GM19023 (cell line): ENCODE measurements around the gene ABI2.
"Not testable (repeated sequence)": the region's sequence is repeated elsewhere in the genome, so short reads cannot be mapped to it uniquely, and the experiment has no call there.

ENCODE experiments used
- ATAC-seq: cut with Tn5 transposase; IDR thresholded peaks from one replicate; pipeline ENCODE4 v1.9.1; 2021; ENCODE audit warnings: mild to moderate bottlenecking, moderate library complexity; ENCODE audit not compliant: unreplicated experiment

The ABI2 gene

DNA sequence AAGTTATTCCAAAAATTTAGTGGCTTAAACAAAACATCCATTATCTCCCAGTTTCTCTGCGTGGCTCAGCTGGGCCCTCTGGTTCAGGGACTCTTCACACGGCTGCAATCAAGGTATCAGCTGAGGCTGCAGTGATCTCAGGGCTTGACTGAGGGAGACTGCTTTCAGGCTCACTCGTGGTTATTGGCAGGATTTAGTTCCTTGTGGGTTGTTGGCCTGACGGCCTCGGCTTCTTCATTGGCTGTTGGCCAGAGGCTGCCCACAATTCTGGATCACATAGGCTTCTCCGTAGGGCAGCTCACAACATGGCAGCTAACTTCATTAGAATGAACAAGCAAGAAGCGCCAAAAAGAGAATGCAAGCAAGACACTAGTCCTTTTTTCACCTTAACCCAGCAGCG is 90.1 kb downstream of the ABI2 start:
- ATAC-seq: no peak

DNA sequence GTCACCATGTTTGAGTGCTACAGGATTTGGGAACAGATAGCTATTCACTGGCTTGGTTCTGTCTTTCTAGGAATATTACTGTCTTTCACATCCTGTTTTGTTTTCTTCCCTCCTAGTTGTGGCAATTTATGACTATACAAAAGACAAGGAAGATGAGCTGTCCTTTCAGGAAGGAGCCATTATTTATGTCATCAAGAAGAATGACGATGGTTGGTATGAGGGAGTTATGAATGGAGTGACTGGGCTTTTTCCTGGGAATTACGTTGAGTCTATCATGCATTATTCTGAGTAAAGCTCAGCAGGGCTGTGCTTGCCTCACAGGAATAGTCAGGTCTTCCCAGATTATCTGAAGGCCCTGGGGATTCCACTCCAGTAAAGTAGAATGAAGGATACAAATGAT is 98.9 kb downstream of the ABI2 start:
- ATAC-seq: no peak

DNA sequence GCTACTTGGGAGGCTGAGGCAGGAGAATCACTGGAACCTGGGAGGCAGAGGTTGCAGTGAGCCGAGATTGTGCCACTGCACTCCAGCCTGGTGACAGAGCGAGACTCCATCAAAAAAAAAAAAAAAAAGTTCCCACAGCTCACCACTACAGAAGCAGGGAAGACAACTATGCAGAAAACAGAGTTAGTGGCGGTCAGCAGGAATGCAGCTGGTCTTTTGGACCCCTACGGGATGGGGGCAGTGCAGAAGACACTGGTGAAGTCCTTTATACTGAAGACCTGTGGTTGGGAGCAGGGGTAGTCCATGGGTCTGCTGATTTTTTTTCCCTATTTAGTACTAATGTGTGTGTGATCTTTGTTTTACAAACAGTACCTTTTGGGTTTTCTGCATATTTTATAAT is 101.4 kb downstream of the ABI2 start:
- ATAC-seq: not testable (repeated sequence)

- ATAC-seq: no peak
These were observed 103.4 kb downstream of the ABI2 start for GRCh38 chr2:203431391-203432185.

DNA sequence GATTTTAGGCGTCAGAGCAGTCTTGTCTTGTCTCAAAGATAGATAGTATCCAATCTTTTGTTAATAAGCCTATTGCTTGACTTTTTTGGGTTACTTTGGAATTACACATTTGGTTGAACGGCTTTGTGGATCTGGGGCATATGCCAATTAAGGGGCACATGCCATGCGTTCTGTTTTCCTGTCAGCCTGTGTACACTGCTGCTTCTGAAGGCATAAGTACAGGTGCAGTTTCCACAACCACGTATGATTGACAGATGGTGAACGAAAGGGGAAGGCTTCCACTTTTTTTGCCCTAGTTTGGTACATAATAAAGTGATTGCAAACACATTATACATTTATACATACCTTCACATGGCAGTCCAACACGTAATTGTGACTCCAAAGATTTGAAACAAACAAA is 104.6 kb downstream of the ABI2 start:
- ATAC-seq: no peak

DNA sequence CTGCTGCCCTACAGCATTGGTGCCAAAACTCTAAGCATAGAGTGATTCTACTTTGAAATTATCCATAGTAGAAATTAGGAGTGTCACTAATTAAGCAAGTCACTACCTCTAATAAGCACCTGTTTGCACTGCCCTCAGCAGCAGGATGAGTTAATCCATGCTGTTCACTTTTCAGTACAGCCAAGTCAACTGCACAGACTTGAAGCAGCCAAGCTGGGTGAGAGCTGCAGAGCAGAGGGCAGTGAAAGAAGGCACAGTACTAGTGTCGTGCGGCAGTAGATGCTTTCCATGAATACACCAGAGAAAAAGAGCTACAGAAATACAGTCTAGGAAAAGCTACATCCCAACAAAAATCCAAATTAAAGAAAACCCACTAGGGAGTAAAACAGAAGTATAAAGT is 108.3 kb downstream of the ABI2 start:
- ATAC-seq: no peak

DNA sequence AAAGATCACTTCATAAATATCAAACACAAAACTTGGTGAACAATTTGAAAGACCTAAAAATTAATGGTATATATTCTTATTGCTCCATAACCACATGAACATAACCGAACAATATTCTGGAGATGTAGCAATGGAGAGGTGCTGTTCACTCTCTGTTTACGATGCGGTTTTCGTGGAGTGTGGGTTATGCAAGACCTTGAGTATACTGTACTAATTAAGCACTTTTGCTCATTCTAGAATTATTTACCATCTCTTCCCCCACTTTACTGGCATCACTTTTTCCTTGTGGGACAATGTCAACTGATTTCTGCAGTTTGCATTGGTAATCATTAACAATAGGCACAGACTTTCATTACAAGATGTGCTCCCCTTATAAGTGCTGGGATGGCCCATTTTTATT is 109.3 kb downstream of the ABI2 start:
- no peak for ATAC-seq

DNA sequence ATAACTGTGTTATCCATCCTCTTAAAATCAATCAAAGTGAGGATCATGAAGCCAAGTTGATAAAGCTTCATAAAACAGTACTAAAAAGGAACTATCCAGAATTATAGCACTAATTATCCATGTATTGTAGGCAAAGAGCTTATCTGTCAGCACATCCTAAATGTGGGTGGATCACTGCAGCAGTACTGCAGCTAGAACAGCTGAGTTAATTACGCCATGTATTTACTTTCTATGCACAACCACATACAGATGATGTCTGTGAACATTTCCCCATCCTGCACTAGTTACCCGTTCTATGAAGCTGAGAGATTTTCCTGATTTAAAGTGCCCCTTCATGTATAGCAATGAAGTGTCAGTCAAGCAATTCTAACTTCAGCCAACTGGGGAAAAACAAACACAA is 110.3 kb downstream of the ABI2 start:
- no peak for ATAC-seq

GRCh38 chr2:203440671-203441070 is 112.5 kb downstream of the ABI2 start:
- ATAC-seq: no peak

DNA sequence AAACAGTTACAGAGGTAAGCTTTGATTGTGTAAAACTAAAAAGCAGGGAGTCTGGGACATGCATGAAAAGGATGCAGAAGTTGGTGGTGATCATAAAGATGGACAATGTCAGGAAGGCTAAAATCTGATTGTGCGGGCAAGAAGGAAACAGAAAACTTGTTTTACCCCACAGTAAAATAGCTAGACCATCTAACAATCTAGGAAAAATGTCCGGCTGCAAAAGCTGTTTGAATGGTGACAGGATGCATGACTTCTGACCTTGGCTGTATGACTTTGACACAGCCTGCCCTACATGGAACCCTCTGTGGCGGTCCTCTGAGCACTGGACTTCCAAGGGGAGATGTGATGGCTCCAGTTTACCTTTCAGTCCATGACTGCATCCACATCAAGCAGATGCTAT is 113.3 kb downstream of the ABI2 start:
- ATAC-seq: no peak

DNA sequence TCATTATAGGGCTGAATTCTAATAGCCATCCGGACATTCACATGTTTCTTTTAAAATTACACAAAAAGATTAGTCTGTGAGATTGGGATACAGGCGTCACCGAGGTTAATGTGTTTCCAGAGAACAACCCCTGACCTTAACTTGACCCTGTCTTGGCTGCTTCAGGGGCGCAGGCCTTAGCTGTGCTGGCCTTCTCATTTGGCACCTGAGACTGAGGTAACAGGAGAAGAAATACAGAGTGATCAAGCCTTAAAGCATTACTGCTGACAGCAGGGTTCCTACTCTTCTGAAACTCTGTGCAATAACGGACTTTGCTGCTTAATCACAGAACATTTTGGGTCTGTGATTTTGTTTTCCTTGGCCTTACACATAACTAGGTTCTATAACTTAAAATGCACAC is 114.3 kb downstream of the ABI2 start:
- no peak for ATAC-seq

DNA sequence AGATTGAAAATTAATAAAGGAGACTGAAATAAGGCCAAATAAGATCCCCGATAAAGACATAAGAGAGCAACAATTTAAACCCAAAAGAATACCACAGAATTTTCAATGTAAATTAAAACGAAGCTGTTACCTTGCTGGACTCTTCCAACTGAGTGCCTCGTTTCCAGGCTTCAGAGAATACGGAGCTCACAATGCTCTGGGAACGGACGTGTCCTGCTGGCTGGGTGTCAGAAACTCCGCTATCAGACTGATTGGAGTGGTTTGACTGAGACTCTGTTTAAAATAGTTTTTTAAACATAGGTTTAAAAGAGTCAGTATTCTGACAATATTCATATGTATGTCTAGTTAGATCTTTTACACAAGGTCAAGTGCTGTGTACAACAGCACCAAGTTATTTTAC is 116.5 kb downstream of the ABI2 start:
- no peak for ATAC-seq

DNA sequence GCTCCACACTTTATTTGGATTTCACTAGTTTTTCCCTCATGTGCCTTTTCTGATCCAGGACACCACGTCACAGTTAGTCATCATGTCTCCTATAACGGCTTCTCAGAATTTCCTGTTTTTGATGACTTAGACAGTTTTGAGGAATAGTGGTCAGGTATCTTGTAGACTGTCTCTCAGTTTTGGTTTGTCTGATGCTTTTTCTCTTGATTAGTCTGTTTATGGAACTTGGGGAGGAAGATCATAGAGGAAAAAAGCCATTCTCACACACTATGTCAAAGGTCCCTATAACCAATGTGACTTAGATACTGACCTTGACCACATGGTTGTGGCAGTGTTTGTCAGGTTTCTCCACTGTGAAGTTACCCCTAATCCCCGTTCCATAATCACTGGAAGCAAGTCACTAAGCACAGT is 117.9 kb downstream of the ABI2 start:
- ATAC-seq: no peak

GRCh38 chr2:203446780-203447179 is 118.6 kb downstream of the ABI2 start:
- no peak for ATAC-seq

GRCh38 chr2:203450561-203450960 is 122.4 kb downstream of the ABI2 start:
- ATAC-seq: no peak

DNA sequence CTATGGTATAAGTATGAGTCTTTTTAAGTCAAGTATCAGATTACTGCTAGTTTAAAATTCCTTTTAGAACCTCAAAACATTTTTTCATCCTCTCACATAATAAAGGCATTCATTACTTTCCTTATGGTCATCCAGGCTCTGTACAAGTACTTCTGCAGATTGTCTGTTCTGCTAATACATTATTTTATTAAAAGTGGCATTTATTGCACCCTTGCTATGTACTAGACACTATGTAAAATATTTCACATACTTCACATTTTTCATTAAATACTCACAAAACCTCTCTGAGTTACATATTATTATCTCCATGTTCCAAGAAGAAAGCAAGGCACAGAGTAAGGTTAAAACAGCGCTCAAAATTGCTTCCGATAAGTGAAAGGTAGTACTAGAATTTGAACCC is 122.8 kb downstream of the ABI2 start:
- ATAC-seq: no peak

- no peak for ATAC-seq
These were observed 123.5 kb downstream of the ABI2 start for GRCh38 chr2:203451689-203452088.

DNA sequence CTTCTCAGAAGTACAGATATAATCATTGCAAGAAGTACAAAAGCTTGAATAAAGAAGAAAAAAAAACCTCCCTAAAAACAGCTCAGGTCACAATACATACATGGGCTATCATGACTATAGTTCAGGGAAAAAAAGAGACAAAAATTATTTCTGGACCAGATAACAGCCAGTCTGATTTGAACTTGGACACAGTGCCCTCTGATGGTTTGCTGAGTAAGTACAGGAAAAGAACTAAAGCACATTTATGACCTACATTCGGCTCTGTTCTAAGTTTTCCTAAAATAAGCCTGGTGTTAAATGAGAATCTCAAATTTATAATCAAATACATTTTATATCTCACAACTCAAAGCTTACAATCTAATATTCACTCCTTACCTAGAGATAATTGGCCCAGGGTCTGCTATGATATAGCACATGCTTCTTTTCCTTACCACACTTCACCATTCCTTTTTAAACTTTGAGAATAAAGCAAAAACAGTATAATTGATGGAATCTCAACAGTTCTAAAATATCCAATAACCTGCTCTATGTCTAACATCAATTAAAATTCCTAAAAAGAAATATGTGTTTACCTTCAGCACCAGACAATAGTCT is 125.8 kb downstream of the ABI2 start:
- no peak for ATAC-seq

DNA sequence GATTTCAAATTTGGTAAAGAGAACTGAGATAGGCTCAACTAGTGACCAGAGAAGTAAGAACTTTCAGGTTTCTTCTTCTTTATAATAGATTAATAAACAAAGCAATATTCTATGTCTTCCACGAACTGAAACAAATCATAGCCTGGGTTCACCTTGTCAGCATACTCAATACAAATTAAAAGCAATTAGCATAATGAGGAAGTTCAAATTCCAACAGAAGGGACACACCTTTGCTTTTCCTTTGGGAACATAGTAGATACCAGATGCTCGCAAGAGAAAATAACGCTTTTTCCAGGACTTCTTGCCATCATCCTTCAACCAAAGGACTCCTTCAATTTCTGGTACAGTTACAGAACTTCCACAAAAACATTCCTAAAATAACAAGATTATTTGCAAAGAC is 127.0 kb downstream of the ABI2 start:
- no peak for ATAC-seq

DNA sequence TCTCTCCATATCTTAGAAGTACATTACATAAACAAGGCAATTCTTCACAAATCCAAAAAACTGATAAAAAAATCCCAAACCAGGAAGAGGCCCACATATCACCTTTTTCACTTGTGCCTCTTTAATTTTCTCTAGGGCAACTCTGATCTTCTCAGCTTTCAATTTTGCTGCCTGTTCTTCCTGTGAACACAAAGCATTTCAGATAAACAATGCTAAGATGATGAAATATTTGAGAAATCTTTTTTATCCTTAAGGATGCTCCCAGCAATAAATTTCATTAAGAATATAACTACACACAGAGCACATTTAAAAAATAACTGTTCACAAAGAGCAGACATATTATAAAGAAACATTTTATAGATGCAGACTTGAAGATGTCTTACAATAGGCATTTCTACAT is 133.6 kb downstream of the ABI2 start:
- no peak for ATAC-seq

GRCh38 chr2:203462308-203462707 is 134.1 kb downstream of the ABI2 start:
- no peak for ATAC-seq

DNA sequence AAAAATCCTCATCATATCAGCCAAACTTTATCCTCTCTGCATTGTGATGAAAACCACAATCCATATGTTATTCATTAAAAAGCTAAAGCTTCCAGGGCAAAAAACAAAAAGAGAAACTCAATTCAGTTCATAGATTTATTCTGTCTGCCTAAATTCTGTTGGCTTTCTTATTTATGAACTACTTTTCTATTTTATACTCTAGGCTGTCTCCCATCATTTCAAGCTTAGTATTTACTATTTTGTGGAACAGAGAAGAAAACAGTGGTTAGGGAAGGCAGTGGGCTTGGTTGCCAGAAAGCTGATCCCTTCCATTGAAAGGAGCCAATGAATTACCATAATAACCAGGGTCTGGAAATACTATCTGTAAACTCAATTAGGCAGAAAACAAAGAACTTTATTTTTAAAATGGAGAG is 135.1 kb downstream of the ABI2 start:
- ATAC-seq: no peak

- ATAC-seq: no peak
These were observed 141.4 kb downstream of the ABI2 start for GRCh38 chr2:203469546-203469945.
